AG09319 (cell line): ENCODE results near the gene RHOJ.

Experiments
- DNase-seq: peaks from one replicate; pipeline ENCODE4 v3.0.0-alpha.2; 2010; ENCODE audit warnings: low read depth; ENCODE audit errors: extremely low read depth
- CTCF ChIP-seq: IDR thresholded peaks from 2 replicates; pipeline ENCODE4 v1.5.1; 2011; ENCODE audit warnings: low read depth, mild to moderate bottlenecking, inconsistent platforms, low read length, moderate library complexity

Gene RHOJ

GRCh38 chr14:63286071-63286470 lies 81.8 kb downstream of the RHOJ start:
- DNase-seq, result no peak

GRCh38 chr14:63287666-63288483 lies 83.6 kb downstream of the RHOJ start:
- no peak for DNase-seq

More at GRCh38 chr14:63286071-63286470, 81.8 kb downstream of the RHOJ start:
- no peak for TF ChIP-seq CTCF

GRCh38 chr14:63288853-63289252 lies 84.6 kb downstream of the RHOJ start:
- DNase-seq, result no peak
- no peak for TF ChIP-seq CTCF

More at GRCh38 chr14:63287666-63288483, 83.6 kb downstream of the RHOJ start:
- no peak for TF ChIP-seq CTCF

- no peak for DNase-seq
- no peak for TF ChIP-seq CTCF
Observed at GRCh38 chr14:63290741-63291430, 86.6 kb downstream of the RHOJ start.

GRCh38 chr14:63292805-63293204 lies 88.6 kb downstream of the RHOJ start:
- TF ChIP-seq CTCF, result no peak
- DNase-seq, result no peak

- DNase-seq, result no peak
- TF ChIP-seq CTCF, result no peak
Observed at GRCh38 chr14:63295231-63295685, 91.0 kb downstream of the RHOJ start.

- DNase-seq, result no peak
- no peak for TF ChIP-seq CTCF
Observed at GRCh38 chr14:63296060-63296563, 91.9 kb downstream of the RHOJ start.
